ENCODE measurements around the gene TSPAN18. TPM values are rescaled to one million over a fixed set of nuclear protein-coding genes. Genes with fewer than 3 reads are reported as not detected.

TSPAN18 gene
- total RNA-seq, 1 donor from 2014 or later: 12.8 TPM

DNA sequence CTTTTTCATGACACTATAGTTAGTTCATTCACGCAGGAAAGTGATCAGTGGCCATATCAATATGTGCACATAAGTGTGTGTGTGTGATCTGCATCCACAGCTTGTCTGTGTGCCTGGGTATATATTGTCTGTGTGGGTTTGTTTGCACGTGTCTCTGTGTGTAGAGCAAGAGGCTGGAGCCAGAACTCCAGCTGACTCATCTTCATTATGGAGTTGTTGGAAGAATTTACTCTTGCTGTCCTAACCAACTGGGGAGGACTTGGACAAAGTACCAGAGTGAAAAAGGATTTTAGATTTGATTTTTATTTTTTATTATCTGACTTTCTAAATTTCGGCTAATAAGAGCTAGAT, 160.0 kb downstream of the TSPAN18 start:
- peaks cover 20% of the 10 kb centered on the region for H3K4me1 ChIP-seq
- TF ChIP-seq POLR2AphosphoS5 (IDR thresholded peaks at IDR 0.05; ENCODE audit: insufficient read depth in 1 of 2, low read depth in 1 of 2) (no peak), POLR2A (IDR thresholded peaks at IDR 0.05) (no peak)
- TF ChIP-seq, protein P1, sequence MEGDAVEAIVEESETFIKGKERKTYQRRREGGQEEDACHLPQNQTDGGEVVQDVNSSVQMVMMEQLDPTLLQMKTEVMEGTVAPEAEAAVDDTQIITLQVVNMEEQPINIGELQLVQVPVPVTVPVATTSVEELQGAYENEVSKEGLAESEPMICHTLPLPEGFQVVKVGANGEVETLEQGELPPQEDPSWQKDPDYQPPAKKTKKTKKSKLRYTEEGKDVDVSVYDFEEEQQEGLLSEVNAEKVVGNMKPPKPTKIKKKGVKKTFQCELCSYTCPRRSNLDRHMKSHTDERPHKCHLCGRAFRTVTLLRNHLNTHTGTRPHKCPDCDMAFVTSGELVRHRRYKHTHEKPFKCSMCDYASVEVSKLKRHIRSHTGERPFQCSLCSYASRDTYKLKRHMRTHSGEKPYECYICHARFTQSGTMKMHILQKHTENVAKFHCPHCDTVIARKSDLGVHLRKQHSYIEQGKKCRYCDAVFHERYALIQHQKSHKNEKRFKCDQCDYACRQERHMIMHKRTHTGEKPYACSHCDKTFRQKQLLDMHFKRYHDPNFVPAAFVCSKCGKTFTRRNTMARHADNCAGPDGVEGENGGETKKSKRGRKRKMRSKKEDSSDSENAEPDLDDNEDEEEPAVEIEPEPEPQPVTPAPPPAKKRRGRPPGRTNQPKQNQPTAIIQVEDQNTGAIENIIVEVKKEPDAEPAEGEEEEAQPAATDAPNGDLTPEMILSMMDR (IDR thresholded peaks at IDR 0.05): no peak

DNA sequence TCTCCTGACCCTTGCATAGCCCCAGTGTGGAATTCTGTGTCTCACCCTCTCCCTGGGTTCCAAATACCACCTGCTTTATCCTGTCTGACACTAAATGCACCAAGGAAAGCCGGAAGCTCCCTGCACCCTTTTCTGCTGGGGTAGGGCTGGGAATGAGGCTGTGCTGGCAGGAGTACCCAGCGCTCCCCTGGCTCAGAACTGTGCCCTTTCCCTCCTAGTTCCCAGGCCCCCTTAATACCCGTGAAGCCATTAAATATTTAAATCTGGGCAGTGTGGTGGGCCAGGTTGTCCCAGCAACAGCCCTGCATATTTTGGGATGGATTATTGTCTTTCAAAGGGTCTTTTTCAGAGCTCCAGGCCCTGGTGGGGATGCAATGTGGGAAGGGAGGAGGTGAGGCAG, 160.9 kb downstream of the TSPAN18 start:
- no peaks in the 10 kb centered on the region for H3K36me3 ChIP-seq
- intact Hi-C loops (cut with DNase I): no loop called here
- H3K4me1 ChIP-seq: peaks cover 20% of the 10 kb centered on the region
- H3K27me3 ChIP-seq: no peaks in the 10 kb centered on the region
- DNase-seq (ENCODE audit: extremely low spot score in 2 of 2): no peak
- no peak overlapping the region for H3K4me3 ChIP-seq
- H3K27ac ChIP-seq: no peak overlapping the region
- TF ChIP-seq, protein P1 (IDR thresholded peaks at IDR 0.05): no peak
- TF ChIP-seq POLR2AphosphoS5 (IDR thresholded peaks at IDR 0.05; ENCODE audit: insufficient read depth in 1 of 2, low read depth in 1 of 2) (no peak), POLR2A (IDR thresholded peaks at IDR 0.05) (no peak)
- no peaks in the 10 kb centered on the region for H3K9me3 ChIP-seq

More for the DNA sequence above, 160.0 kb downstream of the TSPAN18 start:
- Histone ChIP-seq H3K4me3 (no peak overlapping the region), H3K27ac (no peak overlapping the region), H3K27me3 (no peaks in the 10 kb centered on the region), H3K9me3 (no peaks in the 10 kb centered on the region), H3K36me3 (no peaks in the 10 kb centered on the region)
- intact Hi-C loops (cut with DNase I): no loop called here
- DNase-seq (ENCODE audit: extremely low spot score in 2 of 2): no peak

DNA sequence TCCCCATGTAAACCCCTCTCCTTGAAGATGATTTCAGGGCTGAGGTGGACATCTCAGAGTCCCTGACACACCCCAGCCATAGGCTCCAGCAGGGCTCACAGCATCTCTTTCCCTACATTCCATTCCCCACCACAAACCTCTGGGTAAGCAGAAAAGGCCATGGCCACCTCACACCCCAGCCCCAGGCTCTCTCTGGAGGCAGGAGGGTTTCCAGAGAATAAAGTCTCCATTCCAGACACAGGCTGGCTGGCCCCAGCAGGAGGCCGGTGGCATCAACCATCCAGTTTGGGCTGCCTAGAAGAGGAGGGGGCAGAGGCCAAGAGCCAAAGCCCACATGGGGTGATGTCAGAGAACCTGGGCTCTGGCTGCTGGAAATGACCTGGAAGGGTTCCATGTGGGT, 162.5 kb downstream of the TSPAN18 start:
- H3K9me3 ChIP-seq: no peaks in the 10 kb centered on the region
- TF ChIP-seq POLR2AphosphoS5 (IDR thresholded peaks at IDR 0.05; ENCODE audit: insufficient read depth in 1 of 2, low read depth in 1 of 2) (no peak), POLR2A (IDR thresholded peaks at IDR 0.05) (no peak)
- TF ChIP-seq, protein P1 (IDR thresholded peaks at IDR 0.05): no peak
- H3K27ac ChIP-seq: no peak overlapping the region
- peaks cover 28% of the 10 kb centered on the region for H3K4me1 ChIP-seq
- no peaks in the 10 kb centered on the region for H3K27me3 ChIP-seq
- no peak for DNase-seq (ENCODE audit: extremely low spot score in 2 of 2)
- no peak overlapping the region for H3K4me3 ChIP-seq
- intact Hi-C loops (cut with DNase I): no loop called here
- H3K36me3 ChIP-seq: no peaks in the 10 kb centered on the region

DNA sequence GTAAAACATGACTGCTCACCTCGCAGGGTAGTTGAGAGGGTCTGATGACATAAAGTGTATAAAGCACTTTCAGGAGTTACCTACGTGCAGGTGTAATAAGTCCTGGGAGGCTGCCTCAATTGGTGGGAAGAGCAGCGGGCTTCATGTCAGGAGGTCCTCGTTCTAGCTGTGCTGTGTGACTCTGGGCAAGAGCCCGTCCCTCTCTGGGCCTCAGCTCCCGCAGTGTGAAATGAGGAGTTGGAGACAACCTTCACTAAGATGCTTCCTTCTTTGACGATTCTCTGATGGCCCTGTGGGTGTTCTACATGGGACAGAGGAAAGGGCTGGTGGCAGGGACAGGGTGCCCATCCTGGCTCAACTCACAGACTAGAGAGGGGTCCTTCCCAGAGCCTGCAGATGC, 166.1 kb downstream of the TSPAN18 start:
- TF ChIP-seq POLR2AphosphoS5 (IDR thresholded peaks at IDR 0.05; ENCODE audit: insufficient read depth in 1 of 2, low read depth in 1 of 2): no peak
- no peak for TF ChIP-seq POLR2A (IDR thresholded peaks at IDR 0.05)
- TF ChIP-seq, protein P1 (IDR thresholded peaks at IDR 0.05): no peak
- no peaks in the 10 kb centered on the region for H3K9me3 ChIP-seq
- H3K27ac ChIP-seq: peak overlapping the region; percentile 20
- no peak for DNase-seq (ENCODE audit: extremely low spot score in 2 of 2)
- no peaks in the 10 kb centered on the region for H3K36me3 ChIP-seq
- H3K27me3 ChIP-seq: no peaks in the 10 kb centered on the region
- peaks cover 11% of the 10 kb centered on the region for H3K4me1 ChIP-seq
- H3K4me3 ChIP-seq: no peak overlapping the region
- intact Hi-C loops (cut with DNase I): no loop called here

DNA sequence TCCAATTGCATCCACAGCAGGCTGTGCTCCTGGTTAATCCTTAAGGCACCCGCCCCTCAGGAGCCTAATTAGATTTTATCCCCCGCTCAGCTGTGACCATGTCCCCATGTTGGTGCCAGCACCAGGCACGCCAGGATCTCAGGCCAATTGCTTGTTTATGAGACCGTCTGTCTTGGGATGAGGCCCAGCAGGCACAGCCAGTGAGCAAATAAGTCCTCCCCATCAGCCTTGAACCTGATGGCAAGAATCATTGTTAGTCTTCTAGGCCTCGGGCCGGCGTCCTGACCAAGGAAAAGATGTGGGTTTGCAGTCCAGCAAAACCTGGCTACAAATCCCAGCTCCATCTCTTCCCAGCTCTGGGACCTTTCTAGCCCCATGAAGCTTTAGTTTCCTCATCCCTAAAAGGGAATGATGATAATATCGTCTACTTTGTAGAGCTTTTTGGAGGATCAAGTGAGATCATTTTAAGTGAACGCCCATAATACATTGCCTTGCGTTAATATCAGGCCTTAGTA, 166.6 kb downstream of the TSPAN18 start:
- intact Hi-C loops (cut with DNase I): no loop called here
- TF ChIP-seq POLR2AphosphoS5 (IDR thresholded peaks at IDR 0.05; ENCODE audit: insufficient read depth in 1 of 2, low read depth in 1 of 2) (no peak), POLR2A (IDR thresholded peaks at IDR 0.05) (no peak)
- TF ChIP-seq, protein P1 (IDR thresholded peaks at IDR 0.05): no peak
- DNase-seq (ENCODE audit: extremely low spot score in 2 of 2): no peak
- Histone ChIP-seq H3K4me3 (no peak overlapping the region), H3K27ac (peak overlapping the region; percentile 20), H3K36me3 (no peaks in the 10 kb centered on the region), H3K4me1 (peaks cover 11% of the 10 kb centered on the region), H3K27me3 (no peaks in the 10 kb centered on the region), H3K9me3 (no peaks in the 10 kb centered on the region)

Measured in vagina (tissue), 2 donors.